GM18526 (cell line): ENCODE data around the gene R3HDM2.

ENCODE experiments used
- POLR2A ChIP-seq: IDR thresholded peaks from 3 replicates; pipeline ENCODE4 v1.6.1; 2011; ENCODE audit not compliant: insufficient read length; ENCODE audit errors: extremely low read depth

Gene R3HDM2

GRCh38 chr12:57278465-57279381, 152.1 kb downstream of the R3HDM2 start:
- TF ChIP-seq POLR2A, result no peak

- no peak for TF ChIP-seq POLR2A
These were observed 153.8 kb downstream of the R3HDM2 start for GRCh38 chr12:57276935-57277563.

GRCh38 chr12:57273516-57273915, 157.3 kb downstream of the R3HDM2 start:
- no peak for TF ChIP-seq POLR2A

DNA sequence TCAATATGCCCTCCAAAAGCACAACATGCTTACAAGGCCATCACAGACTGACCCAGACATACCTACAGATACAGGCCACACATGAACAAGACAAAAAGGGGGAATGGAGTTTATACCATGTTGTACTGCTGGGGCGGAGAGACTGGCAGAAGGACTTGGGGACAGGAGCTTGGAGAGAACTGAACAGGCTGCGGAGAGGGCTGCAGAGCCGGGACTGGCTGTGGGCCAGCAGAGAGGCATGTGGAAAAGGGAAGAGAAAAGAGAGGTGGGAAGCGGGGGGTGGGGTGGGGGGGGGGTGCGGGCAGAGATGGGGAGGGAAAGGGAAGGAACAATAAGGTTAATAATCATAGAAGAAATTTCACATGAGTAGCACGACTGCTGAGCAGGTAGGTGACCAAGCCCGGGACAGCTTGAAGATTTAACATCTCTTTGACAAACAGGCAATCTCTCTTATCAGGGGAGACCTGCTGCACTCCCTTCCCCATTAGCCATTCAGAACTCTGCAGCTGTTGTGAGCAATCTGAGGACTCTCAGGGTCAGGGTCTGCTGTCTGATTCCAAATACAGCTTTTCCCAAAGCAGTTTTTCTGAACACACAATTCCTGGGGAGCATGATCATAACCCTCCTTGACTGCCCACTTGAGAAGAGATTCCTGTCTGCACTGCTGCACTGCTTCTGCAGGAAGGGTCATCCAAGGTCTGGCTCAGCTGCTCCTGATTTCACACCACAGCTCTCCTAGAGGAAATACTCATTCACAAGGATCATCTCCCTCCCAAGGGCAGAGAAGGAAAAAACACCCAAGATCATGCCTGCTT, 158.3 kb downstream of the R3HDM2 start:
- TF ChIP-seq POLR2A, result no peak

DNA sequence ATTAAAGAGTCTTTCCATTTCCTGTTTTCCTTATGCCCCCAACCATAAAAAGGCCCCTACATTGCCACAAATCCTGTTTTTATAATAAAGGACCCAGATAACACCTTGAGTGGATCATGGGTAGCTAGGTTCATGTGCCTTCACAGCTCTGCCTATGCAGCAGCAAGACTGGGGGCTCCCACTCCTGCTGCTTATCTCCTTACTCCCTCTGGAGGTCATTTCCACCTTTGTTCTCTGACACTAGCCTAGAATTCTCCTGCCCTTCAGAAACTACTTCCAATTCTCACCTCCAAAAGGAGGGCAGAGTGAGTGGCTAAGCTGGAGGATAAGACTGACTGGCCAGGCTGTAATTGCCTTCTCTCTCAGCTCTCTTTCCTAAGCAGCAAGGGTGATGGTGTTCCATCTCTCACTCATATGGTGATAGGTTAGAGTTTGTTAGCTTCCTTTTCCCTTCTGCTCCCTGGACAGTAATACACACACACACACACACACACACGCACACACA, 159.8 kb downstream of the R3HDM2 start:
- no peak for TF ChIP-seq POLR2A

DNA sequence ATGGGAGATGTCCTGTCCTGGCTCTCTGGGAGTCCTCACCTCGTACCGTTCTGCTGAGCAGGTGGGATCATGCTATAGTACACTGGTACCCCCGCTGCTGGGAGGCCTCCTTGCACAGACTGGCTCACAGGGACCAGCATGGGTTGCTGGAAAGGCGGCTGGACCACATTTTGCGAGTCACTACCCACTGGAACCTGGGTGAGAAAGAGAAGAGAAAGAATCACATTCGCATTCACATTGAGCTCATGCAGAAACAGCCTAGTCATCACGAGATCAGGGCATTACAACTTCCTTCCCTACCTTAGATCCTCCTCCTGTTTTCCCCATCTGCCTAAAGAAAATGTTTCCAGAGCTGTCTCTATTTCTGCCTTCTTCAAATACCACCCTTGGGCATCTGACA, 162.6 kb downstream of the R3HDM2 start:
- TF ChIP-seq POLR2A, result no peak

DNA sequence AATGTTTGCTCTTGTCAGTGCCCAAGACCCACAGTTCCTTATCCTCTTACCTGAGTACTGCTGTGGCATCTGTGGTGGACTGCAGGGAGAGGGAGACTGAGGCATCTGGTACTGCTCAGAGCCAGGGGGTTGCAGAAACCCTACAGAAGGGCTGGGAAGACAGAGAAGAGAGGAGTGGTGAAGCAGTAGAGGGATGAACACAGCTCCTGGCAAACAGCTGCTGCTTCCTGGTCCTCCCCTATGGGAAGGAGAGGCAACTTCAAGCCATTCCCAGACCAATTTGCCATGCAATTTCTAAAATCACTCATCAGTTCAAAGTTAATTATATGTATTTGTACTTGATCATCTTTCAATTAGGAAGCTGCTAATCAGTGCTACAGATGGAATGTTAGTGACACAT, 164.2 kb downstream of the R3HDM2 start:
- no peak for TF ChIP-seq POLR2A

GRCh38 chr12:57263096-57263495, 167.7 kb downstream of the R3HDM2 start:
- no peak for TF ChIP-seq POLR2A

- no peak for TF ChIP-seq POLR2A
These were observed 168.6 kb downstream of the R3HDM2 start for GRCh38 chr12:57262126-57262822.

DNA sequence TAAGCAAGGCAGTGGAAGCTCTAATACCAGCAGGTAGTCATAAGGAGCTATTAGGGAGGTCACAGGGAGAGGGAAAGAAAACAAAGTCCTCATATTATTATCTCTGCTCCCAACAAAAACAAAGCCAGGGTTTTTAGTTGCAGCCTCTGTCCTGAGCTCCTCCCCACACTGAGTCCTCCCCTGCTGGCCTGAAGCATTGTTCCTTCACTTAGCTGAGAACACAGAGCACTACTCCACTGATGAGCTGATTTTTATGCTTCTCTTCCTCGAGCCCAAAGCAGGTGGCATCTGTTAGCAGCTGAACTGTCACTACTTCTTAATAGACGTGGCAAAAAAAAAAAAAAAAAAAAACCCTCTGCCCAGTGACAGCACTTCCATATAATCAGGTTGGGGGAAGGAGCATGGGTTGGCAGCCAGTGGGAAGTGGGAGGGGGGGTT, 169.4 kb downstream of the R3HDM2 start:
- no peak for TF ChIP-seq POLR2A

GRCh38 chr12:57260366-57260765, 170.5 kb downstream of the R3HDM2 start:
- no peak for TF ChIP-seq POLR2A

GRCh38 chr12:57258977-57259970, 171.6 kb downstream of the R3HDM2 start:
- no peak for TF ChIP-seq POLR2A

- no peak for TF ChIP-seq POLR2A
These were observed 174.9 kb downstream of the R3HDM2 start for GRCh38 chr12:57255916-57256315.
